Ovary (tissue), 3 donors: ENCODE results near the gene RAB14.

ENCODE experiments used
- CTCF ChIP-seq, 3 donors: fragments of 450-650 bp in 2 of 3; fragments of 200-600 bp in 1 of 3; IDR thresholded peaks; one replicate each; pipeline versions ENCODE4 v1.5.1 to v1.8.0; 2016 to 2022; ENCODE audit warnings: antibody characterized with exemption in 3 of 3, mild to moderate bottlenecking in 1 of 3
- POLR2A ChIP-seq: fragments of 450-650 bp; IDR thresholded peaks from one replicate; pipeline ENCODE4 v1.6.1; 2017; ENCODE audit warnings: antibody characterized with exemption, mild to moderate bottlenecking, moderate library complexity
- donor health status: DM: no; HTN: no; CAD: no.

DNA sequence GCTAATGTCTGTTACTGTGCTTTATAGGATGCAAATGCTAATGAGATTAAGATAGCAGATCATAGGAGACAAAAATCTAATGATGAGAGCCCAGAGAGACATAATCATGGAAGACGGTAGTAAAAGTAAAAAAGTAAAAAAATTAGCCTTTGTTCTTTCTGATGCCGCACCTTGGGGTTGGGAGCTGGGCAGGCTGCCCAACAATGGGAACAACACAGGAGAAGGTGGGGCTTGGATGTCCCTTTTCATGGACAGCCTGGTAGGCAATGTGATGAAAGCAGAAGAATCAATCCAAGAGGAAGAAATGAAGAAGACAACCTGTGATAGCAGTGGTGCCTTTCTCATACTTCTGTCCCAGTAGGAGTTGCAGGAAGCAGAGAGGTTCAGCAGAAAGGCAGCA, 57.2 kb downstream of the RAB14 start:
- no peak for TF ChIP-seq CTCF (IDR thresholded peaks at IDR 0.05)
- no peak for TF ChIP-seq POLR2A
